NCI-H146 treated with DMSO at 0.1 percent for 48 hours (cell line): Measurements from ENCODE around the gene CDC45.

Experiments used
- DNase-seq: peaks from one replicate; lab custom pipeline; 2025; ENCODE audit not compliant: unreplicated experiment; lab: John Stamatoyannopoulos, UW

CDC45 gene

DNA sequence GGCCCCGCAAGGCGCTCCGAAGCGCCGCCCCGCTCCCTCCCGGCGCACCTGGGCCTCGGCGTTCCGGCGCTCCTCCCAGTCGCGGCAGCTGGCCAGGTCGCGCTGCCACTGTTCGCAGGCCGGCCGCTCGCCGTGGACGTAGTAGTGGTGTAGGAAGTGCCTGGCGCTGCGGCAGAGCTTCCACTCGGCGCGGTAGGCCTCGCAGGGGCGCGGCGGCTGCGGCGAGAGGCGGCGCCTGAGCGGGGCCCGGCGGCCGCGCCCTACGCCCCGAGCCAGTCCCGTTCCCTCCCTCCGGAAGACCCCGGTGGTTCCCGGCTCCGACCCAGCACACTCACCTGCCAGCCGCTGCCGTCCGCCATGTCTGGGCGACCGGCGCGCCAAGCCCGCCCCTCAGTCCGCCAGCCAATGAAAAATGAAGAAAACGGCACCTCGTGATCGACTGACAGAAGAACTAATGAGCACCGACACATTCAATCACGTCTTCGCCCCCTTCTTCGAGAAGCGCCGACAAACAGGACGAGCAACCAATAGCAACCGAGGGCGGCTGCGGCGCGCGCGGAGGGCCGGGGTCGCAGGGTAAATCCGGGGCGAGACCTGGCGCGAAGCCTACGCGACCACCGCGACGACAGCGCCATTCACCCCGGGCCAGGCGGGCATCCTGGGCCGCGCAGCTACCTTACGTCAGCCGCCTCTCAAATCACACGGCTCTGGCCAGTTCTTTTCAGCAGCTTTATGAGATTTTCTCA, 32.2 kb upstream of the CDC45 start, which contains the start of gene C22orf39:
Gene C22orf39 (minus strand): TSS at position 382 of the 746 bp plus-strand sequence. CDS start 23 bp downstream, at position 359.
- DNase-seq: peak; percentile 85

DNA sequence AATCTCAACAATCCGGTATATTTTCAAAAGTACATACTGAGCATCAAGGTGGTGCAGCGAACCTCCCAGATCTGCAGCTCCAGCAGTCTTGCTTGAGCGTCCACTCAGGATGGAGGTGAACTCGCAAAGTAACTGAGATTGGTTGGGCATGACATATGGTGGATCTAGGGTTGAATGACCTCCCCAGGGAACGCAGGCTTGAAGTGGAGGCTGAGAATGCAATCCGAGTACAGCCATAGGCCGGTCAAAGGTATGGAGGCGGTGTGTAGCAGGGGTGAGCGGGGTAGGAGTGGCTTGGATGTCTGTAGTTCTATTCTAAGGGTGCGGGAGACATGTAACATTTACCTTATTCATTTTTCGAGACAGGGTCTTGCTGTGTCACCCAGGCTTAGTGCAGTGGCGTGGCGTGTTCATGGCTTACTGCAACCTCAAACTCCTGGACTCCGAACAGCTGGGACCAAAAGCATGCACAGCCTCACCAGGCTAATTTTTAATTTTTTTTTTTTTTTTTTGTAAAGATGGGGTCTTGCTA, 31.6 kb upstream of the CDC45 start:
- peak; percentile 13 for DNase-seq

DNA sequence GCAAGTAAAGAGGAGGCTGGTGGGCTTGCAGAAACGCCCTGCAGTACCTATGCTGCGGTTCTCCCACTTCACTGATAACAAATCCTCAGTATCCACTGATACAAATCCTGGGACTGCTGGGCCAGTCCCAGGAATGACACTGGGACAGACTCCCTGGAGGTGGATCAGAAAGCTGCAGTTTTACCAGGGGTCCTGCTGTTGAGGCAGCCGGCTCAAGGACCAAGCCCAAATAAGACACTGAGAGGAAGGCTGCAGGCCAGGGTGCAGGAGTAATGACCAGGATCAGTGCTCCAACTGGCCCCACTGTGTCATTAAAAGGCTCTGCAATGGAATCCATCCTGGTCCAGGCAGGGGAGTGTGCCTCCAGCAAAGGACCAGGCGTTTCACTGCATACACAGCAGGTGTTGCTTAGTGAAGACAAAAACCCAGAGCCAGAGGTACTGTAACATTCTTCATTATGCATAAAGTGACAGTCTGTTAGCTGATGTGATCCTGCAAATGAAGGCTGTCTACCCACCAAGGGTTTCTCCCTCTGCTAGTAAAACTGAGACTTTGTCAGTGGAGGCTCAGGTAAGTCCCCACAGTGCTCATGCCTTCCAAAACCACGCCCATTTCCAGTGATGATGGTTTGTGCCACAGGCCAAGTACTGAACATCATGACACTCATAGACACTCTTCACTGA, 30.8 kb upstream of the CDC45 start:
- DNase-seq: no peak

DNA sequence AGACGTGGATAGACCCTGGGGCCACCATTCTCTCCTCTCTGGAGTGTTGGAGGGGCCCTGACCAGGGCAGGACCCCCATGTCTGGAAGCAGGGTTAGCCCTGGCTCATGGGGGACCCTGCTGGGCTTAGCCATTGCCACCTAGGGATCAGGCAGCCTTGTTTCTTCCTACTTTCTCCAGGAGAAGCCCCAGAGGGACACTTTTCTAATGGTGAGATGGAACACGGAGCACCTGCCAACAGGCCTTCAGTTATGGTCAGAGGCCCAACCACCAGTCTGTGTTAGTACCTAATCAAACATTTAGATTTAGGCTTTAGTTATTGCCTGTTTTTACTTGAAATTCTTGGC, 30.3 kb upstream of the CDC45 start:
- no peak for DNase-seq

DNA sequence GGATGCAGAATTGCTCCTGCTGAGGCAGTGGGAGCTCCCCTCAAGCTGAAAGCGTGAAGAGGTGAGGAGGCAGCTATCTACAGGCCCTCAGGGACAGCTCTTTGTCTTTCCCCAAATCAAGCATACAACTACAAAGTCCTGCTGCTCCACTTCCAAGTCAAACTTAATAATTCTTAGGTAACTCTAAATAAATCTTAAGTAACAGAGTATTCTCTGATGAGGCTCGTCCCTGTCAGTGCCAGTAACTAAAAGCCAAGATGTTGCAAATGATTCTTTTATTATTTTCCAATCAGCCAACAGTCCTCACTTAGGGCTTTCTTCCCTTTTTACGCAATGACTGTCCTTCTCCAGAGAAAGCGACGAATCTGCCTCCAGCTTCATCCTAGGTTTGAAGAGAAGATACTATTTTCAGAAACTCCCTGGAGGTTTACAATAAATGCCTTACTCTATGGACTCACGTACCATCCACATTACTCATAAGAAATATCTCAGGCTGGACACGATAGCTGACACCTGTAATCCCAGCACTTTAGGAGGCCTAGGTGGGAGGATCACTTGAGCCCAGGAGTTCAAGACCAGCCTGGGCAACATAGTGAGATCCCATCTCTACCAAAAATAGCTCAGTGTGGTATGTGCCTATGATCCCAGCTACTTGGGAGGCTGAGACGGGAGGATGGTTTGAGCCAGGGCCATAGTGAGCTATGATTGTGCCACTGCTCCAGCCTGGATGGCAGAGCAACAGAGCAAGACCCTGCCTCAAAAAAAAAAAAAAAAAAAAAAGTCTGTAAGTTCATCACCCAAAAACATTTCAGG, 29.2 kb upstream of the CDC45 start:
- no peak for DNase-seq

DNA sequence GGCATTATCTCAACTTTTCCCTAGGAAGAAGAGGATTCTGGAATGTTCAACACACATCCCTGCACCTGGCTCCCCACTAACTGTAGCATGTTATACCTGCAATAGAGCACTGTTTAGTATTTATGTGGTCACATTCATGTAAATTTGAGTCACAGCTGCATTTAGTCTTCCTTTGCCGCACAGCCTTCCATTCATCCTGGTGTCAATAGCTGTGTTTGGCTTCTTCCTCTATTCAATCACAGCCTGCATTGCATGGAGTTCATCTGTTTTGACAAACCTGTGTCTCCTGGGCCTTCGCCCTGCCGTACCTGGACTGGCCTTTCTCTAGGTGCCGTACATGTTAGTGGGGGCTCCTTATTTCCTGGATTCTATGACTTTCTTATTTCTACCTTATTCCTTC, 28.1 kb upstream of the CDC45 start:
- DNase-seq: no peak

DNA sequence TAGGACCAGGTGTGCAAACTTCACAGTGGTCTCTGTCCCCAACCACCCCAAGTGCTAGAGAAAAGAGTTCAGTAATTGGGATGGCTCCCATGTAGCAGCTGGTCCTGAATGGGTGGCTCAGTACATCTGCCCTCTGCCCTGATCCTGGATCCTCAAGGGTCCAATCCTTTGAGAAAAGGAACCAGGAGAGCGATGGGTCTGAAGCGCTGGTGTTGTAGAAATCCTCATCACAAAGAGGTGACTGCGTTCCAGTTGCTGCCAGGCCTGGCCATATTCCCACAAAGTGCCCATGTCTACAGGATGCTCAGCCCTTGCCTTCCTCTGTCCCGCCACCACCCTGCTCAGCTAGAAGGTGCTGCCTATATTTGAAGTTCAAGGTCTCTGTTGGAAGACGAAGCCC, 26.0 kb upstream of the CDC45 start:
- DNase-seq: no peak

DNA sequence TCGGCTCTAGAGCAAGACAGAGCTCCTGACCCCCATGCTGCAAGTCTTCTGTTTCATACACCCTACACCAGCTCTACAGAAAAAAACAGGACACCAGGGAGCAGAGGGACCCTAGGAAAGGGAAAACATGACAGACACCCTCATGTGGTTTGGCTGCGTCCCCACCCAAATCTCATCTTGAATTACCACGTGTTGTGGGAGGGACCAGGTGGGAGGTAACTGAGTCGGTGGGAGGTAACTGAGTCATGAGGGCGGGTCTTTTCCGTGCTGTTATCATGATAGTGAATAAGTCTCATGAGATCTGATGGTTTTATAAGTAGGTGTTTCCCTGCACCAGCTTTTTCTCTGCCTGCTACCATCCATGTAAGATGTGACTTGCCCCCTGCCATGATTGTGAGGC, 25.6 kb upstream of the CDC45 start:
- no peak for DNase-seq

DNA sequence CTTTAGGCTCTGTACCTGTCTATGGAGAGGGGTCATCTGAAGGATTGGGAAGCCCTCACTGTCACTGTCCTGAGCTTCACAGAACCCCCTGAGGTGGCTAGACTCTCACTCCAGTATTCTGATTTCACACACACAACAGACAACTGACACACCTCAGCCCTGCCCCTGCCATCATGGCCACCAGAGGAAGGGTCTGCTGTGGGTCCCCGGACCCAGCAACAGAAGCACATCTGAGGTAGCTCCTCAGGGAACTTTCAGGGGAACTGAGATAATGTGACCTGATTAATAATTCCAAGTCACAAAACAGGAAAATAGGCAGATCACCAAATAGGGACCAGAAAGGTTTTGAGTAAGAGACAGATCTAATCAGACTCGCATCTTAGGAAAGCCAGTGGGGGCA, 24.7 kb upstream of the CDC45 start:
- DNase-seq: no peak

DNA sequence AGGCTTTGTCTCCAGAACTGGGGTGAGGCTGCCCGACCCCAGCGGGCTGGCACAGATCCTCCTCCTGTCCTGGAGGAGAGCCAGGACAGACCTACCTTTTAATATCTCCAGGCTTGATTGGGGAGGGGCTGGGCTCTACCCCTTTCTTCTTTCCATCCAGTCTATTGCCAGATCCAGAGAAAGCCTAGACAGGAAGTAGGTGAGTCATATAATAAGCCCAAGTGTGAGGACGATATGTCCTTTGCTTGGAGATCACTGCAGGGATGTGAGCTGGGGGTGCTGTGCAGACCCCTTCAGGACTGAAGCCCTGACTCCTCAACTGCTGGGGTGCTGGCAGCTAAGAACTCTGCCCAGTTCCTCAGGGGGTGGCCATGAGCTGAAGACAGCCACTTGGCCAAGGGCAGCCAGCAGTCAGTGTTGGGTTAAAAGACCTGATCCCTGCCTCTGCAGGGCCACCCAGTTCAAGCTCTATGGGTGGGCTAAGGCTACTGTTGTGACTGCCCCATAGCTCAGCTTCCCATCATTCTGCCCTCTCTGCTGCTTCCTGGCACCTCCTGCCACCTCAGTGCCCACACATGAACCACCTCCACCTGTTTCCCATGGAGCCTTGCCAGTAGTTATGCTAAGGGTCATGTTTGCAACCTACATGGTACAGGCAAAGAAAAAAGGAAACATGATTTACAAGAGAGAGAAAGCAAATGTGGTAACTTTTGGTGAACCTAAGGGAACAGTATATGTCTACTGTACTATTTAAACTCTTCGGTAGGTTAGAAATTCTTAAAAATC, 23.9 kb upstream of the CDC45 start:
- DNase-seq: no peak

DNA sequence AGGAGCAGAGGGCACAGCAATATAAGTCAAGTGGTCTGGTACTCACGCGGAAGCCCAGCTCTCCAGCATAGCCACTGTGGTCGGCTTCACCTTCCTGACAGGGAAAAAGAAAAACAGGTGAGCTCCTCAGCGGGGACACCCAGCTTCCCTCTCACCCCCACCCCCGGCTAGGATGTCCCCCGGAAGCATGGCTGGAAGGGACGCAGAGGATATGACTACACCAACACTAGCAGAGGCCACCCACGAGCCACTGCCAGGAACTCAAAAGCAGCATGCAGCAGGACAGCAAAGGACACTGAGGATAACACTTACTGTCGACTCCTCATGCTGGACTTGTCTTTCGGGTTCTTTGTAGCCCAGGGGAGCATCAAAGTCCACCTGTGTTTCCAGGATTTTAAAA, 23.2 kb upstream of the CDC45 start:
- no peak for DNase-seq

DNA sequence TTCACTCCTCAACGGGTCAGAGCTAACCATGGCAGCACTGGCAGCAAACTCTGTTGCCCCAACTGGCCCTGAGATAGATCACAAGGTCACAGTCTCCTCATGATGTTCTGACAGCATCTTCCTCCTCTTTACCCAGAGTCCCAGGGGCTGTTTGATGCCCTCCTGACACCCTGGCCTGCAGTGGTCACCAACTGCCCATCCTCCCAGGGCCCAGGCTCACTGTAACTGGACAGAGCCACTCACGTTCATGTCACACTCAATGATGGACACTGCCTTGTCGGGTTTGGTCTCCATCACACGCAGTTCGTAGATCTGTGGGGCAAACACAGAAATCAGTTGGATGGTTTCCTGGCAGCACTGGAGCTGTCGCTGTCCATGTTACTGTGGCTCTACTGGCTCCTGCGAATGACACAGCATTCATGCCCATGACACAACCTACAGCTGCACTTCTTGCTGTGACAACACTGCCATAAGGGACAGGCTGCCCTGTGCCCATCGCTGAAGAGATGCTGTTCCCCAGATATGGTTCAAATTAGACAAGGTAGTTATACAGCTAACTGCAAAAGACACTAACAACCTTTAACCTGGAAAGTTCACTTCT, 21.8 kb upstream of the CDC45 start:
- DNase-seq: no peak

DNA sequence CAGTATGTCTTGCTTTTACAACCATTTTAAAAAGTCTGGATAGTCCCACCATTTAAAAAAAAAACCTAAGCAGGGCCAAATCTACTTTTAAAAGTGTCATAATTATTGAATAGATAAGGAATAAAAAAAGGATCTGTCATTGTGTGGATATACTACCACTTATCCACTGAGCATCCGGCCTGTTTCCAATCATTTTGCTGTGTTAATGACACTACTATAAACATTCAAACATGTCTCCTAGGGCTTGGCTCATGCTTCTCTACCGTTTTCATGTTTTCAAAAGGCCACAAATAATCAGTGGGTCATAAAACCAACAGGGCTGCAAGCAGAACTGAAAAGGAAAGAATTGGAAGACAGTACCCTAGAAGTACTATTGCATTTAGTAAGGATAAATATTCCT, 19.7 kb upstream of the CDC45 start:
- no peak for DNase-seq

DNA sequence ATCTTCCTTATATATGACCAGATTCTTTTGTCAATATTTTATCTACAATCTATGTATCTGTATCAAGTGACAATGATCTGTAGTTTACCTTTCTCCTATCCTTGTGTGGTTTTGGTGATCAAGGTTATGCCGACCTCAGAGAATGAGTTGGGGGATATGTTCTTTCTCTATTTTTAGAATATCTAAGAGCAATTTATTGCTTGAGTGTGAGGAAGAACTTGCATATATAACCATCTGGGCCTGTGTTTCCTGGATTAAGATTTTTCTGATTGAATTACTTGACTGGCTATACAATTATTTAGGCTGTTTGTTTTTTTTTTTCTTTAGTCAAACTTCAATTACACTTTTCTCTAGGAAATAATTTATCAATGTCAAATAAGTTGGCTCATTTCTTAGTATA, 18.2 kb upstream of the CDC45 start:
- no peak for DNase-seq

DNA sequence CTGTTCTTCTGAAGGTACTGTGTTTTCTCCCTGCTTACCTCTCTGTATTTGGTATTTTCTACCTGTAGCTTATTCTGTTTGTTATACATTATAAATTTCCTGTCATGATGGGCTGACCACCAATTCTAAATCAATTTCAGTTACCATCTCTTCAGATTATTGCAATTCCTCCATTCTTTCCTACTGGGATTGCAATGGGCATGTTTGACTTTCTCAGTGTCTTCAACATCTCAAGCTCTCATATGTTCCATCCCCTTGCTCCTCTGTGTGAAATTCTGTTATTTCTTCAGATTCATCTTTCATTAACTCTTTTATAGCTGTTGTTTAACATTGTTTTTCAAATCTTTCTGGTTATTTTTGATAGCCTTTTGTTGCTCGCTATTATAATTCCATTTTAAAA, 16.7 kb upstream of the CDC45 start:
- DNase-seq: no peak

DNA sequence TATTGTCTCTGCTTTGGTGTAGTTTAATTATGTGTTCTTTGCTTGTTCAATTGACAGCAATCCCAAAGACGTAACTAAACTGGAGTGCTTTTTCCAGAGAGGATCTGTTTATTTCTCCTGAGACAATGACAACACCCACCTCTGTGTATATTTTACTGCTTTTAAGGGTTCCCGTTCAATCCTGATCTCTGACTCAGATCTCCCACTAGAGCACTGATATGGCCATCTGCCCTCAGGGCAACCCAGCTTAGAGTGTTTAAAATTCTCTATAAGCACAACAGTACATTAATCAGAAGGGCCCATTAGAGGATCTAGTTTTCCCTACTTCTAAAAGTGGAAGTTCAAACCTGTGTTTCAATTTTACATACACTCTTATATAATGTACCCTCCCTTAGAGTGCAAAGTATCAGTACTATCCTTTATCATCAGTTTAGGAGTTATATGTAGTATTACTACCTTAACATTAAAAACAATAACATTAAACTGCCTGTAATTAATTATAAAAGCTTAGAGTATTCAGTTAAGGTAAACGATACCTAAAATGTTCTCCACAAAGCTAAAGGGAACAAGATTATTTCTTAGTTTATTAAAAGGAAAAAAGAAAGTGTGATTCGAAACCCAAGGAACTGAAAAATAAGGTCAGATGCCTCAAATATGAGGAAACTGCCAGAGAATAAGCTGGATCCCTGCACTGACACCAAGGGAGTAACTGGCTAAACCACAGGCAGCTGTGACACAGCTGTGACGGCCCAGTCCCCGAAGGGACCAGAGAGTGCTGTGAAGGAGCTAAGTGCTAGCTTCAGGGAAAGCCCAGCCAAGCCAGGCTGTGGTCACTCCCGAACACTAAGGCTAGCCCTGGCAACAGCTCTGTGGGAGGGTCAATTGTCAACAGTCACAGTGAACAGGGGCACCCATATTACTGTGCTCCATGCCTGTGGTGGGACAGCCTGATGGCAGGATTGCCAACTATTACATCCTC, 15.9 kb upstream of the CDC45 start:
- no peak for DNase-seq

DNA sequence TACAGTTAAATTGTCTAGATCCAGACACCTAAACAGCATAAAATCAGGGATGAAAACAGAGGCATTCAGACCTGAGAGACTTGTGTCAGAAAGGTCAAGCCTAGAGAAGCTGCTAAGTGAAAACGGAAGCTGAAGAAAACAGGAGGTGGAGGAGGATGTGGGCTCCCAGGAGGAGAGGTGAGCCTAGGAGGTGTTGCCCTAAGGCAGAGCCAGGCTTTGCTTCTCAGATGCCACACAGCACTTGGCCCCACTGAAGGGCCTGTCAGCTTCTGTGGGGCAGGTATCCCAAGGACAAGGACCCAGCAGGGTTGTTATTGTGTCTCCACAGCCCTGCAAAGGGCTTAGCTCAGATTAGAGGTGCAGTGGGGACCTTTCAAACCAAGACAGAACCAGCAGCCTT, 15.2 kb upstream of the CDC45 start:
- no peak for DNase-seq

DNA sequence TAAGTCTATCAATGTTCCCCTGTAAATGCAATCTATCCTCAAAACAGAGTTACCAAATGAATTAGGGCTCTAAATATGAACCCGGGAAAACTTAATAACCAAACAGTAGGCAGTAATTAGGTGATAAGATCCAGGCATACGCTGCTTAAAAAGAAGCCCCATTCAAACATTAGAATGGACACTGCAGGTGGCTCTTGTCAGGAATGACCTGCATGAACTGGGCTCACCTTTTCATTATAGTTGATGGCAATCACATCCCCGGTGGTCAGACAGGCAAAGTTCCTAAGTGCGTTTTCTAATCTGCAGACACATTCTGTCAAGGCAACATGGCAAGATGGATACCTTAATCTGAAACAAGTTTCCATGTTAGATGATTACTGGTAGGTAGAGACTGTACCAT, 14.7 kb upstream of the CDC45 start:
- DNase-seq: peak; percentile 1

DNA sequence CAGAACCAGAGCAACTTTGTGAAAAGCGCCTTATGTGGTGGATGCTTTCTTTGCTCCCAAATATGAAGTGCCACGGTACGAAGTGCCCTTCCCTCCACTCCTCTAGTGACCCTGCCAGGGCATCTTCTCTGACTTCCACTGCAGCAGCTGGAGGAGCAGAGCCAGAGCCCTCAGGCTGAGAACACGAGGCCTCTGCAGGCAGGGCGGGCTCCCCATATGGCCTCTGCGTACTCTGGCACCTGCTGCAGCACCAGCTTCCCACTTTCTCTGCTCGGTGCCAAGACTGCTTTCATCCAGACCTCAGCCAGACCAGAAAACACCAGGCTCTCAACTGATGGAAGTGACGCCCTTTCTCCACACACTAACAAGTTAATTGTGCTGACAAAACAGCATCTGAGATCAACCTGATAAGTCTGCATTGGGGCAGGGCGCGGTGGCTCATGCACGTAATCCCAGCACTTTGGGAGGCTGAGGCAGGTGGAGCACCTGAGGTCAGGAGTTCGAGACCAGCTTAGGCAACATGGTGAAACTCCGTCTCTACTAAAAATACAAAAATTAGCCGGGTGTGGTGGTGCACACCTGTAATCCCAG, 13.5 kb upstream of the CDC45 start:
- DNase-seq: no peak
